Panc1 (cell line): Measurements from ENCODE around the gene TMEM88. TPM values are rescaled to one million over a fixed set of nuclear protein-coding genes. Genes with fewer than 3 reads are reported as not detected.

Source experiments
- ATAC-seq: fragments of 200-7000 bp; cut with Tn5 transposase; 2 replicates; pipeline ENCODE4 v1.9.1; 2020; ENCODE audit warnings: mild to moderate bottlenecking, moderate library complexity
- BruUV-seq: library from RNA; stranded (reverse); fragments of 400-500 nt; replicated peaks from 2 replicates; lab custom pipeline; 2021; lab: Mats Ljungman, UMichigan
- CTCF ChIA-PET: fragments of 300-600 bp; sonication (Branson Sonifier 250); formaldehyde crosslinking; loops from one replicate; lab custom pipeline; 2022; ENCODE audit warnings: antibody characterized with exemption; lab: Charles Lee
- POLR2A ChIA-PET: fragments of 300-600 bp; sonication (Branson Sonifier 250); formaldehyde crosslinking; loops from one replicate; lab custom pipeline; 2022; ENCODE audit warnings: antibody characterized with exemption; lab: Charles Lee
- DNase-seq: peaks from one replicate; pipeline ENCODE4 v3.0.0-alpha.2; 2010; ENCODE audit warnings: low read depth, low spot score
- H3K27ac ChIP-seq: 2 replicates; pipeline ENCODE4 v1.5.1; 2011; ENCODE audit warnings: mild to moderate bottlenecking, low read length, inconsistent platforms
- H3K27me3 ChIP-seq: fragments of 200-500 bp; sonication (Bioruptor generic); 2 replicates; pipeline ENCODE4 v1.6.0; 2014; ENCODE audit warnings: low read length, inconsistent platforms; ENCODE audit not compliant: control insufficient read depth, insufficient read depth
- H3K36me3 ChIP-seq: fragments of 200-500 bp; sonication (Bioruptor generic); 2 replicates; pipeline ENCODE4 v1.5.1; 2014; ENCODE audit warnings: inconsistent platforms, mild to moderate bottlenecking, low read length, moderate library complexity; ENCODE audit not compliant: control insufficient read depth, insufficient read depth
- H3K4me1 ChIP-seq: 2 replicates; pipeline ENCODE4 v1.5.1; 2011; ENCODE audit warnings: inconsistent platforms, mild to moderate bottlenecking, low read length, moderate library complexity; ENCODE audit not compliant: control insufficient read depth, insufficient read depth
- H3K4me3 ChIP-seq, 2 experiments: 2 replicates each; pipeline ENCODE4 v1.5.1; 2011 to 2012; ENCODE audit warnings: low read depth in 2 of 2, low read length in 2 of 2, mild to moderate bottlenecking in 2 of 2, inconsistent platforms in 1 of 2, moderate library complexity in 1 of 2
- H3K9me3 ChIP-seq: fragments of 200-500 bp; sonication (Bioruptor generic); 2 replicates; pipeline ENCODE4 v1.5.1; 2014; ENCODE audit warnings: low read depth, mild to moderate bottlenecking, inconsistent platforms, low read length, moderate library complexity; ENCODE audit not compliant: control insufficient read depth, insufficient read depth
- CTCF ChIP-seq: fragments of 450-650 bp; IDR thresholded peaks from 2 replicates; pipeline ENCODE4 v1.5.1; 2017; ENCODE audit warnings: mild to moderate bottlenecking
- POLR2AphosphoS5 ChIP-seq: IDR thresholded peaks from 2 replicates; pipeline ENCODE4 v1.6.1; 2012; ENCODE audit warnings: mild to moderate bottlenecking, low read depth, low read length, moderate library complexity
- REST ChIP-seq, 2 experiments: IDR thresholded peaks; 2 replicates each; pipeline ENCODE4 v1.6.1; 2011 to 2012; ENCODE audit warnings: low read depth in 2 of 2, control low read depth in 1 of 2, low read length in 1 of 2, mild to moderate bottlenecking in 1 of 2, moderate library complexity in 1 of 2; ENCODE audit not compliant: insufficient read depth in 1 of 2
- SIN3A ChIP-seq: IDR thresholded peaks from 2 replicates; pipeline ENCODE4 v1.6.1; 2012; ENCODE audit warnings: low read depth, mild to moderate bottlenecking, low read length, moderate library complexity, borderline replicate concordance; ENCODE audit not compliant: insufficient read depth
- TCF7L2 ChIP-seq: IDR thresholded peaks from 2 replicates; pipeline ENCODE4 v1.6.1; 2011; ENCODE audit warnings: mild to moderate bottlenecking, low read depth, low read length, inconsistent platforms
- in situ Hi-C: cut with HindIII; loops from 2 replicates; pipeline ENCODE4 v1.10.0; 2016; ENCODE audit warnings: low sequenced_read_pairs, low pct_unique_long_range_greater_than_20kb
- intact Hi-C: fragments of 100-400 bp; cut with micrococcal nuclease; formaldehyde crosslinking; loops from one replicate; pipeline ENCODE4 v1.10.0; 2022; ENCODE audit not compliant: unreplicated experiment
- total RNA-seq: library from RNA; stranded (reverse); gene quantifications from one replicate; pipeline ENCODE4 v1.2.1, GENCODE V29; 2021; ENCODE audit not compliant: unreplicated experiment

TMEM88 gene
- total RNA-seq, 1 experiment from 2014 or later: 1.6 TPM

GRCh38 chr17:7880076-7880868 is 25.4 kb downstream of the TMEM88 start:
- no peak for TF ChIP-seq SIN3A
- no peak for TF ChIP-seq POLR2AphosphoS5
- TF ChIP-seq TCF7L2: no peak
- TF ChIP-seq REST (IDR thresholded peaks at IDR 0.05; ENCODE audit: insufficient read depth in 1 of 2, low read depth in 2 of 2, low read length in 1 of 2): no peak
- TF ChIP-seq CTCF: no peak
- H3K27ac ChIP-seq: no peak overlapping the region
- in situ Hi-C loops: no loop called here
- H3K4me1 ChIP-seq: peaks cover 15% of the 10 kb centered on the region; the same call in 1 of the 2 replicates
- no peaks in the 10 kb centered on the region for H3K9me3 ChIP-seq
- intact Hi-C loops: no loop called here
- H3K36me3 ChIP-seq: peaks cover 9% of the 10 kb centered on the region; the same call in 1 of the 2 replicates
- CTCF ChIA-PET: no interaction called here
- POLR2A ChIA-PET: no interaction called here
- no peak overlapping the region for H3K4me3 ChIP-seq
- no TSS peak for BruUV-seq
- ATAC-seq (no peak), DNase-seq (no peak)
- H3K27me3 ChIP-seq: no peaks in the 10 kb centered on the region

GRCh38 chr17:7881276-7882054 is 26.6 kb downstream of the TMEM88 start:
- Histone ChIP-seq H3K4me3 (no peak overlapping the region), H3K9me3 (no peaks in the 10 kb centered on the region), H3K27me3 (no peaks in the 10 kb centered on the region), H3K27ac (no peak overlapping the region), H3K36me3 (peaks cover 9% of the 10 kb centered on the region; the same call in 1 of the 2 replicates), H3K4me1 (peaks cover 15% of the 10 kb centered on the region; the same call in 1 of the 2 replicates)
- ChIA-PET POLR2A (no interaction called here), CTCF (no interaction called here)
- BruUV-seq: no TSS peak
- in situ Hi-C loops (no loop called here), intact Hi-C loops (no loop called here)
- TF ChIP-seq POLR2AphosphoS5: no peak
- ATAC-seq (no peak), DNase-seq (no peak)
